GM18517 (cell line): ENCODE data around the gene SMAD5.

Experiments
- ATAC-seq: cut with Tn5 transposase; IDR thresholded peaks from one replicate; pipeline ENCODE4 v1.9.1; 2021; ENCODE audit warnings: mild to moderate bottlenecking, moderate library complexity; ENCODE audit not compliant: unreplicated experiment

SMAD5 gene

DNA sequence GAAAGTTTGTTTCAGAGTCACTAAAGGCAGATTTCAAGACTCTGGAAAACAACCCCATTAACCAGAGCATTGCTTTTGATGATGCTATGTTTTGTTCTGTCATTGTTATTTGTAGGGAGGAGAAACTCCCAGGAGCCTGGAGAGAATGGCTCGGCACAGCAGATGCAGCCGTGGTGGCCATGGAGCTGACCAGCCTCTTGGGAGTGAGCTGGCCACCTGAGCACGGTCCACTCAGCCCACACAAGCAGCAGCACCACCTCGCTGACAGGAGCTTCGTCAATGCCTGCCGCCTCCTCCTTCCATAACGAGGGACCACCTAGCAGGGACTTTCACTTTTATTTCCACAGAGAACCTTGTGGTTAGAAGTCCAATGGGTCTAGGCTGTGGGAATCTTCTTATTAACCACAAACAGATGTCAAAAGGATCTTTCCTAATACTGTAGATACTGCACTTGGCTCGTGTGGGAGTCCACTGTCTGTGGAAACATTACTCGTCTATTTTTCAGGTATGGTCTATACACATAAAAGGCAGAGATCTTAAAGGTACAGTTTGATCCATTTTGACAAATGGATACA, 81.4 kb downstream of the SMAD5 start:
- no peak for ATAC-seq

DNA sequence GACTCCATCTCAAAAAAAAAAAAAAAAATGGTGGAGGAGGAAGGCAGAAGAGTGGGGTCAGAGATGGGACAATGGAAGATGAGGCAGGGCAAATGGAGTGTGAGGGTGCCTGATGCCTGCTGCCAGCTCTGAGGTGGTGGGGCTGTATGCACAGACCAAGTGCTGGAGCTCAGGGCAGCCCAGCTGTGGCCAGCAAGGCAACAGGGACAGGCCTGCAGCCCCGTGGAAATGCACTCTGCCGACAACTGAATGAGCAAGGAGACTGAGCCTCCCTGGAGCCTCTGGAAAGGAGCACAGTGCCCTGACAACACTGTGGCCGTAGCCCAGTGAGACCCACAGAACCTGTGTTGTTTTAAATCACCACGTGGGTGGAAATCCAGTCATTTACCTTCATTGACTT, 83.2 kb downstream of the SMAD5 start:
- no peak for ATAC-seq

DNA sequence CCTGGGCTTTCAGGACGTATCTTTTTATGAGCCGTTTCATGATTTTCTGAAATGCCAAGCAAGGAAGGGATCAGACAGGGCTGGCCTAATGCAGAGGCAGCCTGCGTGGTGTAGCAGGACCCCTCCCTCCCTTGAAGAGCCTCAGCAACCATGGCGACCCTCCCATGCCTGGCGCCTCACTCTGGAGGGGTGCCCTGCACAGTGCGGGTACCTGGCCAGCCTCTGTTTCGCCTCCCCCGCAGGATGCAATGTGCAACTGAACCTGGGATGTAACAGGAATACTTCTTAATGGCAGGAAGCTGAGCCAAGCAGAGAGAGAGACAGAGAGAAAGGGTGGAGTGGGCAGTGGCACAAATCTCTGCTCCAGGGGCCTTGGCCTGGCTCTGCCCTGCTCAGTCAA, 83.6 kb downstream of the SMAD5 start:
- ATAC-seq, result no peak

DNA sequence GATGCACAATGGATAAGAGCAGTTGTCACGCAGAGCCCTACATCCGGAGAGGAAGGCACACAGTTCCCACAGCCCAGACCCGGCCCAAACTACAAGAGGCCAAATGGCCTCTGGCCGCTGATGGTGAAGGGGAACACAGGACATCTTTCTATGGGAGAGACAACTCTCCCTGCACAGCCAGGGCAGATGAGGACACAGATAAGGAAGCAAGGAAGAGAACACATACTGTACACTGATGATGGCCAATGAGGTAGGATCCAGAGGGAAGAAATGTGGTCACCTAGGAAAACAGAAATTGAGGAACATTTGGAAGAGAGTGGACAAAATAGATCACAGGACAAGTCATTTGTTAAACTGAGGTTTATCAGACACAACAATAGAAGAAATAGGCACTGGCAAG, 88.7 kb downstream of the SMAD5 start:
- no peak for ATAC-seq

DNA sequence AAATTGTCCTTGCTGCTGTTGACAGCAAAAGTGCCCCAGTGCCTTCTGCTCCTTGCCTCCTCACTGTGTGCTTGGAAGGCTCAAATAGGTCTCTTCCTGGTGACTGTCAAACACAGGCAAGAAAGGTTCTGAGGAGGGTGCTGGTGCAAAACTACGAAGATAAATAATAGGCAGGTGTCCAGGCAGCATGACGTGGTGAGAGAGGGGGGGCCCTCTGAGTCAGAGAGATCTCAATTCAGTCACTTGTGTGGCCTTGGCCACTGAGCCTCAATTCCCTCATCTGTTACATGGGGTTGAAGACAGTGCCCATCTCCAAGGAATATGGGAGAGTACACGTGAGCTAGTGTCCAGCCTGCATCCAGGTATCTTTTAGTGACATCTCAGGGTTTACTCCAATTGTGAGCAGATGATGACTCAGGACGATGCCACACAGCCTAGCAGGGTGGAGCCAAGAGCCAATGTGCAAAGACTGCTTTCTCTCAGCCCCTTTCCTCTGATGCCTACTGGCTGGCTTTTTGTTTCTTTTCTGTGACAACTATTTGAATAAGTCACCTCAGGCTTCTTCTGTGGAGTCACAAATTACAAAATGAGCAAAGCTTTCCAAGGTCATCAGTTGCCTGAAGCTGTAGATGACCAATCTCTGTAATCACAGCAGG, 90.1 kb downstream of the SMAD5 start:
- ATAC-seq, result no peak

DNA sequence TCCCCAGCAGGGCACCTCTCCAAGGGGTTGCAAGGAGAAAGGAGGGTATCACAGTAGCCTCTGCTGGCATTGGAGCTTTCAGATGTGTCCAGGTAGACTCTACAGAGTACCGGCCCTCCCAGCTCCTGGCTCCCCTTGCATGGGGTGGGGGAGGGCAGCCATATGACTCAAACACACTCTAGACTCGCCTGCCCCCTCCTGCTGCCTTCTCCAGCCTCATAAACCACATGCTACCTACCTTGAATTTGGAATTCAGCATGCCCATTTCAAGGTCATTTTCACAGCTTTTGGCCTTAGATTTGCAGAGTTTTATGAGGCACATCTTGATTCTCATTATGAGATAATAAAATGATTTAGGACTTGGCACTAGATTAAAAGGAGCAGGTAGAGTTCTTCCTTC, 93.2 kb downstream of the SMAD5 start:
- no peak for ATAC-seq

DNA sequence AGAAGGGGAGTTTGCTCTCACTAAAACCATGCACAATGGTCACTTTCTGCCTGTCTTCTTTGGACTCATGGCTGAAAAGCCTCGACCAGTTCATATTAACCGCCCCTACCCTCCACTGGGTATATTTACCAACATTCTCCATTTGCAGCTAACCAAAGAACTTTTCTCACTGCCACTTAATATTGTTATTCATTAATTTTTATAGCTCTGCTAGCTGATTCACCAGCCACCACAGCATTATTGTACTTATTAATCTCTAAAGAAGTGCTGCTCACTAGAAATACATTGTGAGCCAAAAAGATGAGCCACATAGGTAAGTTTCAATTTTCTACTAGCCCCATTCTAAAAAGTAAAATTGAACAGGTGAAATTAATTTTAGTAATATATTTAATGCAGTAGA, 93.8 kb downstream of the SMAD5 start:
- ATAC-seq, result no peak

DNA sequence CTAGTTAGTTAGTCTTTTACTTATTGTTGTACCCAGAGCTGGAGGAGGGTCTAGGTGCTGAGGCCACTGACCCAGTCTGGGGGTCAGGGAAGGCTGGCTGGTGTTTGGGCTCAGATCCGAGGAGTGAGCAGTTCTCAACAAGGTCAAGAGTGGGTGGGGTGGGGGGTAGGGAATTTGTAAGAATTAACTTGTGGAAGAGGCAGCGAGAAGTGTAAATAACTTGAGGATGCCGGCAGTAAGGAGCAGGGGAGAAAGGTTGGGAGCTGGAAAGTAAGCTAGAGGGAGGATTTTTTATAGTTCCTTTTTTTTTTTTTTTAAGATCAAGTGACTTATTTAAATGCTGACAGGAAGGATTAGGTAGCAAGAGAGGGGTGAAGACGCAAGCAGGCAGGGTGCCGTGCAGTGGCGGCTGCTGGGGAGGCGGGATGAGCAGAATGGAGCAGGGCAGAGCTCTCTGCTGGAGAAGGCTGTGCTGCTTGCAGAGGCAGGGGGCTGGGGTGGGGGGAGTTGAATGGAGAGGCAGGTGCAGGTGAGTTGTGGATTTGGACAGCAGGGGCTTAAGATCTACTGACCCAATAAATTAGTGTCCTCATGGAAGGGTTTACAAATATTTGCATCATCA, 95.6 kb downstream of the SMAD5 start:
- ATAC-seq, result no peak

DNA sequence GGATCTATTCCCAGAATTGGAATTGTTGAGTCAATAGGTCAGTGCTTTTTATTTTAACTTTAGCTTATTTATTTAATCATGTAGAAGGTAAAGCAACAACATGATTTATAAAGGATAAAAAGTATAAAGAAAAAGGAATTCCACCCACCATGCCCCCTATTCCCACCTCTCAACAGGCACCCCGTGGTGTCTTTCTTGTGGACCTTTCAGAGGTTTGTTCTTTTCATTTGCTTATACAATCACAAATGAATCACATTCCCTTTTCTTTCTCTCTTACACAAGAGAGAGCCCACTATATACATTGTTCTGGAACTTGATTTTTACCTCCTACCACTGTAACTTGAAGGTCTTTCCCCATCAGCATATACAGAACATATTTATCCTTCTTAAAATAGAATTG, 97.5 kb downstream of the SMAD5 start:
- no peak for ATAC-seq

DNA sequence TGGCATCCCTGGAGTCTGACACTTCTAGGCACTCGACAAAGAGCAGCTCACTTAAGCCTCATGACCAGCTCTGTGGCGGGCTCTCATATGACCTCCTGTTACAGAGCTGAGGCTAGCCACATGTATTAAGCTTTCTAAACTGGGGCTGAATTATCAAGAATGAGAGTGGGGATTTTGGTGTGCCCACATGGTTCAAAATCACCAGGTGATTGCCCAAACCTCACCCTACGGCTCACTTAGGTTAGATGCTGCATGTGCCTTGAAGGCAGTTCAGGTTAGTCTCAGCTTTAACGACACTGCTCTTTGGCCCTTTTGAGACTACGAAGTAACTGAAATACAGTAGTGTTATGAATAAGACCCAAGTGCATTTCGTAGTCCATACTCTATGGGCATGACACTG, 99.7 kb downstream of the SMAD5 start:
- no peak for ATAC-seq
